HG03460 (cell line): ENCODE measurements around the gene GPHA2.
A peak's percentile ranks its signal among the peaks of the same experiment; 100 is the strongest.

Experiments used
- ATAC-seq: cut with Tn5 transposase; IDR thresholded peaks from one replicate; pipeline ENCODE4 v1.9.1; 2021; ENCODE audit not compliant: unreplicated experiment

Gene GPHA2

DNA sequence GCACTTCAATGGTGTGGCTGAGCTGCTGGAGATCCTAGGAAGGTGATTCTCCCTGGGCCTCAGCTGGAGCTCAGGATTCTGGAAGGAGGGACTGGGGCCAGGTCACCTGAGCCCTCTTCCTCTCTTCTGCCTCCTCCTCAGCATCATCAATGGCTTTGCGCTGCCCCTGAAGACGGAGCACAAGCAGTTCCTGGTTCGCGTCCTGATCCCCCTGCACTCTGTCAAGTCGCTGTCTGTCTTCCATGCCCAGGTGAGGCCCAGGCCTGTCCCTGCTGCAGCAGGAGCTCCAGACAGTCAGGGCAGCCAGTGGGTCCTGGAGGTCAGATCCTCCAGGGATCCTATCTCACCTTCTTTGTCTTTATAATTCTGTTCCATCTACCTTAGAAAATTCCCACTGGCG lies 5.4 kb downstream of the GPHA2 start:
- no peak for ATAC-seq

DNA sequence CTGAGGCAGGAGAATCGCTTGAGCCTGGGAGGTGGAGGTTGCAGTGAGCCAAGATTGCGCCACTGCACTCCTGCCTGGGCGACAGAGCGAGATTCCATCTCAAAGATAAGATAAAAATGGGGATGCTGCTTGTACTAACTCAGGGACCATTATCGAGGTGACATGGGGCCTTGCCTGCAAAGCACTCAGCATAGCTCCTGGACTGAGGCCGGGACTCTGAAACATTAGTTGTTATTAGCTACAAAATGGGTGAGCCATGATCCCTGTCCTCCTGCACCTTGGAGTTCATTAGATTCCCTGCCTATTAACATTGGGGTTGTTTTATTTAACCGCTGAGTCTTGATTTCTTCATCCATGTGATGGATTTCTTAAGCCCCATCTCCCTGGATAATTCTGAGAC lies 6.1 kb downstream of the GPHA2 start:
- no peak for ATAC-seq

DNA sequence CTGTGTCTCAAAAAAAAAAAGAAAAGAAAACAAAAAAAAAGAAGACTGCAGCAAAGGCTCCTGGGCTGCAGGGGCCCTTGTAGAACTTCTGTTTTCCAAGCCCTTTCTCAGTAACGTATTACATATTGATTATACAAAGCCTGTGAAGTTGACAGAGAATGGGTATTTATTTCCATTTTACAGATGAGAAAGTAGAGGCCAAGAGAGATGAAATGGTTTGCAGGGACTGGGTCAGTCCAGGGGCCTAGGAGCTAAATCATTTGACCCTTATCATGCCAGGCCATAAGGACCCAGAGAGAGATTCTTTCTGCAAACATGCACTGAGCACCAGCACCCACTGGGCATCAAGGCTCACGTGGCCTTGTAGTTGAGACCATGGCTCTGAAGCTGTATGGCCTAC lies 6.7 kb downstream of the GPHA2 start:
- no peak for ATAC-seq

DNA sequence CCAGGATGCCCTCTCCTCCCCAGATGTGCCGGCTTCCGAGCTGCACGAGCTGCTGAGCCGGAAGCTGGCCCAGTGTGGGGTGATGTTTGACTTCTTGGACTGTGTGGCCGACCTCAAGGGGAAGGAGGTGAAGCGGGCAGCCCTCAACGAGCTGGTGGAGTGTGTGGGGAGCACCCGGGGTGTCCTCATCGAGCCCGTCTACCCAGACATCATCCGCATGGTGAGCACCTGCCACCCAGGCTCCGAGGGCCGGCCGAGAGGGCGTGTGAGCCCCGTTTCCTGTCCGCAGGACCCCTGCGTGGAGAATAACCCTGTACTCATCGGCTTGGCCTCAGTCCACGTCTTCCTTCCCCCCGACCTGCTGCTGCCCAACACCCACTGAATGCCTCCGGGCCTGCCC lies 9.0 kb downstream of the GPHA2 start:
- no peak for ATAC-seq

DNA sequence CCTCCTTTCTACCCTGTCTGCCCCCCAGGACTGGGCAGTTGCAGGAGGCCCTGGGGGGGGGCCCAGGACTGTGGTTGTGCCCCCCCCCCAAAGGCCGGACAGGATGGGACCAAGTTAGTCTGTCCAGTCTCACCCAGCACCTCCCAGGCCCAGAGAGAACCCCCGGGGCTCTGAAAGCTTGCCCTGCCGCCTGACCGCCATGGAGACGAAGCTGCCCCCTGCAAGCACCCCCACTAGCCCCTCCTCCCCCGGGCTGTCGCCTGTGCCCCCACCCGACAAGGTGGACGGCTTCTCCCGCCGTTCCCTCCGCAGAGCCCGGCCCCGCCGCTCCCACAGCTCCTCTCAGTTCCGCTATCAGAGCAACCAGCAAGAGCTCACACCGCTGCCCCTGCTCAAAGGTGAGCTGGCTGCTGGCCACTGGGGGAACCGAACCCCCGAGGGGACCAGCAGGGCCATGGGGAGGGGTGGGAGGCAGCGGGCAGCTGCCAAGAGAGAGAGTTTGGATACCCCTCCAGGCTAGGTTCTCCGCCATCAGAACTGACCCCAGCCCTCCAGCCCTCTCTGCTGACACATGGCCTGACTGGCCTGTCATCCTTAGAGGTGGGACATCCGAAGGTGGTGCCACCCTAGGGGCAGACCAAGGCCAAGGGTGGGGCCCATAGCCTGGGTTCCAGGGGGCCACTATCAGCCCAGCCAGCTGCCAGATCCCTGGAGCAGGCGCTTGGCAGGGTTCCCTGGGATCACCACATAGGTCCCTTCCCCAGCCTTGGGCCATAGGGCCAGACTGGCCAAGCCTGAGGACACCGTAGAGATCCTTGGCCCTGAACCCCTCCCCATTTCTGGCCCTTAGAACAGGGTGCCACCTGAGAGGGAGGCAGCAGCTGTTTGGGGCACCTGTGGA lies 9.9 kb downstream of the GPHA2 start:
- ATAC-seq: no peak

DNA sequence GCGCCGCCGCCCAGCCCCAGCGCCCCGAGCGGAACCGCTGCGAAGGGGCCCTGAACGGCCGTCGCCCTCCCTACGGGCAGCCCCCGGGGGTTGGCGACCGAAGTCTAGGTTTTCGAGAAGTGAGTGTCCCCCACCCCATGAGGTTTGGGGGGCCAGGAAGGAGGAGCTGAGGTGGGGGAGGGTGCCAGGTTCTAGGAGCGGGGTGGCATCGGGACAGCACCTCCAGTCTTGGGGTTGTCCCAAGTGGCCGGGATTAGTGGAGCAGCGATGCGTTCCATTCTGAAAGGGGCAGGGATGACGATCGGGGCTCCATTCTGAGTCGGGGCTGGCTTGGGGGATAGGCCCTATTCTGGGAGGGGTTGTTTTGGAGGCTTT lies 10.8 kb downstream of the GPHA2 start:
- ATAC-seq: no peak

DNA sequence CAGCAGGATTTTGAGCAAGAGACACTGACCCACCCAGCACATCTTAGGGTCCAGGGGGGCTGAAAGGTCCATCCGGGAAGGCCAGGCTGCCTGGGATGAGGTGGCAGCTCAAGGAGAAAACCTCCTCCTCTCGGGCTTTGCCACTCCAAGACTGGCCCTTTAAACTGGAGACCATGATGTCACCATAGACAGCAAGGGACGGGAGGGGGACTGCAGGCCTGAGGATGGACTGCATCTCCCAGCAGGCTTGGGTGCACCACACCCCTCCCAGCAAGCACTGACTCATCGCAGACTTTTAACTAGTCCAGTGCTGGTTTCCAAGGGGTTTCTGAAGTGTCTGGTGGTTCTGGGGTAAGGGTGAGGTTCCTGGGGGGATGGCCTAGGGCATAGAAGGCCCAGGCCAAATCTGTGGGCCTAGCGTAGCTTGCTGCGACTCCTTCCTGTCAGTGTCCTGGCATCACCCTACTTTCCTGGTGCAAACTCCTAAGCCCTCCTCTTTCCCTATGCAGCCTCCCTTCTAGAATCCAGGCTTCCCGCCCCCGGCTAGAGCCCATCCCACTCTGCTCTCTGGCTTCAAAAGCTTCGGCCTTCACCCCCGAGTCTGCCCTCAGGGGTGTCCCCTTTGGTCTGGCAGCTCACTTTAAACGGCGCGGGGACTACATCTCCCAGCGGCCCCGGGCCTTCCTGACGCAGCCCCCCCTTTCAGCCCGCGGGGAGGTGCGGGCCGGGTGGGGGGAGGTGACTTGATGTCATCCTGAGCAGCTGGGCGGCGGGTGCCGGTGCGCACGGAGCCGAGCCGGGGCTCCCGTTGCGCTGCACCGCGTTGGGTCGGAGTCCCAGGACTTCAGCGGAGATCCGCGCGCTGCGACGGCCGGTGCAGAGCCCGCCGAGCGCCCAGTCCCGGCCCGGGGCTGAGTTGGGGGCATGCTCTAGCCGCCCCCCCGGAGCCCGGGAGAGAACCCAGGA lies 11.5 kb downstream of the GPHA2 start, which contains the start of gene PPP2R5B:
PPP2R5B (plus strand) TSS at position 746 of the 966 bp plus-strand sequence. CDS start 1,046 bp downstream, outside the sequence.
- ATAC-seq: peak; percentile 82

DNA sequence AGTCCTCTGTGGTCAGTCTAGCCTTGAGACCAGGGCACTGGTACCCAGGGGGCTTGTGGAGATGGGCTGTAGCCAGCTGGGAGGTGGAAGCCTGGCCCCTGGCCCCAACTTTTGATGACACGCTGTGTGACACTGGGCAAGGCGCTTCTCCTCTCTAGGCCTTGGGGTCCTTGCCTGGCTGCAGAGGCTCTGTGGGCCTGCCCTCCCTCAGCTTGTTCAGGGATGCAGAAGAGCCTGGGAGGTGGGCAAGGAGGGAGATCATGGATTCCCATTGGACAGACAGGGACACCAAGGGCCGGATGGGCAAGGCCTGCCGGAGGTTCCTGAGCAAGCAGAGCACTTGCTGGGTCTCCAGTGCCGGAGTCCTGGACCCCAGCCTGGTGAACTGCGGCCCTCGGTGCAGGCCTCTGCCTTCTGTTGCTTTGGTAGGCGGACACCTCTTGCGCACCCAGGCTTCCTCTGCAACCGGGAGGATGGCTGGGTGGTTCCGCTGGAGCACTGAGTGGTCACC lies 12.5 kb downstream of the GPHA2 start:
- no peak for ATAC-seq

DNA sequence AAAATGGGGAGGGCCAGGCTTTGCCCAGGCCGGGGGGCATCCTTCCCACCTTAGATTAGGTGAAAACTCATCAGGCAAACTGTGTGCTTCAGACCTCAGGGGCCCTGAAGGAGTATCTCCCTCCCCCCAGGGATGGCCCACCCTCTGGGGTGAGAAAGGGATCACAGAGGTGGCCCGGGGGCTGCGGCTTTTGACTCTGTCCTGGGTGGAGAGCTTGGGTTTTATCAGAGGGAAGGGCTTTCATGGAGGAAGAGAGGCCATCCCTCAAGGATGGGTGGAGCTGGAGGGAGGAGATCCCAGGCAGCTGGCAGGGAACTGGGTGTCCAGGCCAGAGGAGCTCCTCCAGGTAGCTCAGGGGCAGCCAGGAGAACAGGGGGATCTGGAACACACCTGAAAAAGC lies 14.3 kb downstream of the GPHA2 start:
- no peak for ATAC-seq

DNA sequence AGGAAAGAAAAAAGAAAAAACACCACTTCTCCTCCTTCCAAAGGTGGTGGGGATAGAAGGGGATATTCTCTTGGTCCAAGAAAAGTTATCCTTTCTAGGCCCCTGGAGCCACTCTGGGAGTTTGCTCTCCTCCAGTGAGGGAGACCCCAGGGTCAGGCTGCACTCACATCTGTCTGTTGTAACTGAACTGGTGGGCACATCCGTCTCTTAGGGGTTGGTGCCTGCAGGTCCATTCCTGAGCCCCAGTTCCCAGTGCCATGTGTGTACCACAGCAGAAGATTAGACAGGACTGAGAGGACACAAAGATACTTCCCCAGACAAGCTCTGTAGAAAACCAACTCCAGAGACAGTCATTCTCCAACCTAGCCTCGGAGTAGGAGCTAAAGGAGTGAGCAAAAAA lies 15.6 kb downstream of the GPHA2 start:
- no peak for ATAC-seq

DNA sequence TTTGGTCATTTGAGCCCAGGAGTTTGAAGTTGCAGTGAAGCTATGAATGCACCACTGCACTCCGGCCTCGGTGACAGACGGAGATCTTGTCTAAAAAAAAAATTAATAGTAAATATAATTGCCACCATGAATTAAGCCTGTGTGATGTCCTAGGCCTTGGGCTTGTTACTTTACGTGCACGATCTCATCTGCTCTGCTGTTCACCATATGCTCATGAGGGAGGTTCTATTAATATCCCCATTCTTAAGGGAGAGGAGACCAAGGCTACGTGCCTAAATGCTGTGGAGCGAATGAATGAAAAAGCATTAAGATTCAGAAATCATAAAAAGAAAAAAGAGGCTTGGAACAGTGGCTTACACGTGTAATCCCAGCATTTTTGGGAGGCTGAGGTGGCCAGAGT lies 16.1 kb downstream of the GPHA2 start:
- ATAC-seq: no peak

DNA sequence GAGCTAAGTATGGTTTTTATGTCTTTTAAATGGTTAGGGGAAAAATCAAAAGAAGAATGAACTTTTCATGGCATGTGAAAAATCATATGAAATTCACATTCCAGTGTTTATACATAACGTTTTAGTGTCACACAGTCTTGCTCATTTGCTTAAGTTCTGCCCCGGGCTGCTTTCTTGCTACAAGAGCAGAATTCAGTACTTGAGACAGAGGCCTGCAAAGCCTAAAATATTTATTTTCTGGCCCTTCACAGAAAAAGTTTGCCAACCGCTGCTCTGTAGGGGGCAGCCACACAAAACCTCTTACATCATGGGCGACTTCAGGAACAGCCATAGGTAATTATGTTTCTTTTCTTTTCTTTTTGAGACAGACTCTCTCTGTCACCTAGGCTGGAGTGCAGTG lies 17.7 kb downstream of the GPHA2 start:
- no peak for ATAC-seq

DNA sequence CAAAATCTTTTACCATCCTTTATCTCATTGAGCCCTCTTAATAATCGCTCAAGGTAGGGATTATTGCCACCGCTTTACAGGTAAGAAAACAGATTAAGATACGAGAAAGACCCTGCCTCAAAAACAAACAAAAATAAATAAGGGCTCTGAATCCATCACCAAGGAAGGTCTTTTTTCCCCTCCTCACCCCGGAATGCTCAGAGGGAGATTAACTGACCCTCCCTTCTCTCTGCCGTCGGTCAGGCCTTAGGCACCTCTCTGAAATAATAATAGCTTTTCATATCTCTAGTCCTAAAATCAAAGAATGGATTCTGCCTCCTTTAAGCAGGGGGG lies 18.1 kb downstream of the GPHA2 start:
- no peak for ATAC-seq

DNA sequence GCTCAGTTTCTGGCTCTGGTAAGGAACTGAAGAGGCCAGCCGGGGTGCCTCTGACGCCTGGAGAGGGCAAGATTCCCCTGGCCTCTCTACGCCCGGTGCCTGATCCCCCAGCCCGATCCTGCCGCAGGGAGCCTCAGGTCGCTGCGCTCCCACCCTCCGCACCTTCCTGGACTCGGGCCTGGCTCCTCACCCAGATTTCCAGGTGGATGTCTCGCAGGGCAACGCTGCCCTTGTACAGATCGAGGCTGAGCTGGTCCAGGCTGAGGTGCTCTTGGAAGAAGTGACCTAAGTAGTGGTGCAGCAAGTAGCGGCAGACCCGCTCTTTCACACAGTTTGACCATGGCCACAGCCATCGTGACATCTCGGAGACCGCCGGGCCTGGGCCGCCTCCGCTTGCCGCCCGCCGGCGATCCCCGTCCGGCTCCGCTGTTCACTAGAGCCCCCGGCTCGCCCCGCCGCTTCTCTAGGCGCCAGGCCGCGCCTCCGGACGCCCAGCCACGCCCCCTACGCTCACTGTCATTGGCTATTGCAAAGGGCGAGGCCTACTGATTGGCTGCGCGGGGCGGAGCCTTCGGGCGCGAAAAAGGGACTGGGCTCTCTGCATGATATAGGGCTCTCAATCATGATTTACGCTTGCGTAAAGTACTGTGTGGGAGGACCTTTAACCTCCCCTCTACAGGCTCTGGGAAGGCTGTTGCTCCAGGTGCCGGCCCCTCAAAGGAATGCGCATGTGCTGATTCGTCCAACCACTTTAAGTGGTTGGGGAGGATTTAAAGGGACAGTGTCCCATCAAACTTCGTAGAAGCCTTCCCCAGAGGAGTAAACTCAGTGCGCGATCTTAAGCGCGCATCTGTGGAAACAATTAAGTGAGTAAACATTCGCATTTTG lies 18.7 kb downstream of the GPHA2 start, which contains the start of gene ATG2A:
ATG2A (minus strand) TSS at position 435 of the 888 bp plus-strand sequence; CDS start at position 361, 74 bp downstream.
- peak; percentile 87 for ATAC-seq

DNA sequence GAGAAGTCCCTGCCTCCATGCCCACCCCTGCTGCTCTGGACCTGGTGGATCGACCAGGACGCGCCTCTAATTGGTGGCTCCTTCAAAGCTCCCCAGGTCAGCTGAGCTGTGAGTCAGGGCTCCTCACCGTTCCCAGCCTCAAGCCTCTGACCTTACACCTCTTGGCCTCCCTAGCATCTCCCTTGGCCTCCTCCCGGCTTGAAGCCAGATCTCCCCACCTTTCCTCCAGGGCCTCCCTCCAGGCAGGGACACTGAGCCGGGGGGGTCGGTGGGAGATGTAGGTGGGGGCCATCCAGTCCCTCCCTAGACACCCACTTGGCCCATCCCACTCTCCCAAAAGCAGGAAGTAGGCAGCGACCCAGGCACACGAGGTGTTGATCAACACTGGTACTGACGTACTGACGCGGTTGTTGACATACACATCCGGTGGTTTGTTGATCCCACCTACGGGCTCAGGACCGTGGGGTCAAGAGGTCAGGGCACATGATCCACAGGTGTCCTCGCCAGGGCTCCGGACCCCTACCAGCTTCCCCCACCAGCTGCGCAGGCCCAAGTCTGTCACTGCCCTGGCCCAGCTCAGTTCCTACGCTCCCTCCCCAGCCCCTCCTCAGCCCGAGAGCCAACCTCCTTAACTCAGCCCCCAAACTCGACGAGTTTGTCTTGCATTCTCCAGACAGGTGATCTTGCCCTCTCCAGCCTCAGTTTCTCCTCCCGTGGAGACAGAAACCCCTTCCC lies 19.5 kb downstream of the GPHA2 start:
- ATAC-seq: no peak

DNA sequence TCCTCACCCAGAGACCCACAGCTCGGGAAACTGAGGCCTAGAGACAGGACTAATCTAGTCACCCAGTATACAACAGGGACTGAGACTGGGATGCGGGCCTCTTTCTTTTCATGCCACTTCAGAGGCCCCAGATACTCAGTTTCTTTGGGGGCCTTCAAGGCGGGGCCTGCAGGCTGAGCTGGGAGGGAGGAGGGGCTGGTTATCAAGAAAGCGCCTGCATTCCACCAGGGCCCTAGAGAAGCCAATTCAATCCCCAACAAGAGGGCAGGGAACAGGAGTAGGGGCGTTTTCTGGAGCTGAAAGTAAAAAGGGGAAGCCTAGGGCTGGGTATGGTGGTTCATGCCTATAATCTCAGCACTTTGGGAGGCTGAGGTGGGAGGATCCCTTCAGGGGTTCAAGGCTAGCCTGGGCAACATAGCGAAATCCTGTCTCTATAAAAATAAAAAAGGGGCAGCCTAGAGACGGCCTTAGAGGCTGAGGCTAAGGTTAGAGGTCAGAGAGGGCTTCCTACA lies 20.3 kb downstream of the GPHA2 start:
- ATAC-seq: no peak

DNA sequence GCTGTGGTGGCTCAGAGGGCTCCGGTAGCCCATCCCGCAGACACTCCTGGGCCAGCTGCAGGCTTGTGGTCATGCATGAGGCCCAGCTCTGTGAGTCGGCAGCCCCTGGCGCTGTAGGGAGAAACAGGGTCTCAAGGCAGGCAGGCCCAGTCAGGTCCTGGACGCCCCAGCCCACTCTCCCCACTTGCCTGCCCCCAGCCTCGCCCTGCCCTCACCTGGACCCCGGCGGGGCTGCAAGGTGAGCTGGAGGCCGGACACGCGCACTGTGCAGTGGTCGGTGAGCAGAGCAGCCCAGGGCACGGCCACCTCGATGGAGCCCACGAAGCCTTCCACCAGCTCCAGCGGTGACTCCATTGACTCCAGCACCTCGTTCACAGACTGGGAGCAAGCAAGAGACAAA lies 21.6 kb downstream of the GPHA2 start:
- no peak for ATAC-seq

DNA sequence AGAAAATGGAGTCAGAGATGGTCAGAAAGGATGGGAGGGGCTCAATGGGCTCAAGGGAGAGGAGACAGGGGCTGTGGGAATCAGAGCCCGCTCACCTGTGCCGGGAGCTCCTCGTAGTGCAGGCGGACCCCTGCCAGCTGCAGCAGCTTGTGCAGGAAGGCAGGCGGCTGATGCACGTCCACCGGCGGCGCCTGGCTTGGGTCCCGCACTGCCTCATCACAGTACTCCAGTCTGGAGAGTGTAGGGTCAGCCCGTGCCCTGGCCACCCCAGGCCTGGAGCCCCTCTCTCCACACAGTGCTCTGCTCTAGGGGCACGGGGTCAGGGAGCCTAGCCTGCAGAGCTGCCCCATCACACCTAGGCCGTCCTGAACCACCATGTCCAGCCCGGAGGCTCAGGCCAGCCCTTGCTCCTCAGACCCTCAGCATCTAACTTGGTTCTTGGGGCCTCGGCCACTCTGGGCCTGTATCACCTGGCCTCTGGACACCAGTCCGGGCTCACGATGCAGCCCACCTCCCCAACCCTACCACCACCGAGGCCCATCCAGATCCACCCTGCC lies 22.4 kb downstream of the GPHA2 start:
- no peak for ATAC-seq

DNA sequence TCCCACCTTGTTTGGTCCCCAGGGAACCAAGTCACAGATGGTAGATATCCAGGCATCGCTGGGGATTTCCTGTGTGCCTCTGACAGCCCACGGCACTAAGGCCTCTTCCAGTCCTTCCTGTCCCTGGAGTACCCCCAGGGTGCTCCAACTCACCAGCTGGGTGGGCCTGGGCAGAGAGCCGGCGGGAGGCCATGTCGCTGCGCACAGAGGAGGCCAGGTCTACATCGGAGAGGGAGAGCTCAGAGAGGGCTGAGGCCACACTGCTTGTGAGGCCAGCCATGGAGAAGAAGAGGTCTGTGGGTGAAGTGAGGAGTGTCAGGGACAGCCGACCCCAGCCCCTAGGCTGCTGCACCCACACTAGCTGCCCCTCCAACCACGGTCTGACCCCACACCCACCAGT lies 24.0 kb downstream of the GPHA2 start:
- no peak for ATAC-seq
